K562 (cell line): Measurements from ENCODE around the gene DLL4. TPM values are rescaled to one million over a fixed set of nuclear protein-coding genes. Genes with fewer than 3 reads are reported as not detected.

Experiments
- CEBPZ ChIP-seq: fragments of 150-350 bp; IDR thresholded peaks from 2 replicates; pipeline ENCODE4 v1.6.1; 2014; ENCODE audit warnings: low read depth, mild to moderate bottlenecking, low read length, borderline replicate concordance
- CREM ChIP-seq: IDR thresholded peaks from 2 replicates; pipeline ENCODE4 v1.6.1; 2014; ENCODE audit warnings: antibody characterized with exemption, low read depth
- GABPB1 ChIP-seq: sonication (generic); formaldehyde crosslinking; IDR thresholded peaks from 2 replicates; pipeline ENCODE4 v1.8.0; 2022; ENCODE audit warnings: mild to moderate bottlenecking, missing genetic modification reagents
- GATA2 ChIP-seq: sonication (generic); formaldehyde crosslinking; IDR thresholded peaks from 2 replicates; pipeline ENCODE4 v1.4.0; 2020; ENCODE audit warnings: mild to moderate bottlenecking, missing genetic modification reagents
- GMEB1 ChIP-seq: fragments of 250-450 bp; sonication (Bioruptor Pico); IDR thresholded peaks from 2 replicates; pipeline ENCODE4 v1.4.0; 2020; ENCODE audit warnings: mild to moderate bottlenecking
- KAT2B ChIP-seq: IDR thresholded peaks from one replicate; pipeline ENCODE4 v1.6.1; 2012; ENCODE audit warnings: low read depth, mild to moderate bottlenecking, control low read depth, inconsistent platforms, low read length, moderate library complexity
- L3MBTL2 ChIP-seq: fragments of 450-650 bp; IDR thresholded peaks from 2 replicates; pipeline ENCODE4 v1.6.1; 2016; ENCODE audit warnings: mild to moderate bottlenecking, moderate library complexity
- LEF1 ChIP-seq: fragments of 450-650 bp; IDR thresholded peaks from 2 replicates; pipeline ENCODE4 v1.6.1; 2016; ENCODE audit warnings: mild to moderate bottlenecking
- NRF1 ChIP-seq, 2 experiments: fragments of 450-650 bp; IDR thresholded peaks in 1 of 2; conservative IDR thresholded peaks in 1 of 2; 2 replicates each; pipeline ENCODE4 v1.6.1; 2014; ENCODE audit warnings: mild to moderate bottlenecking in 2 of 2
- PHF8 ChIP-seq: fragments of 200-600 bp; sonication (generic); IDR thresholded peaks from 2 replicates; pipeline ENCODE4 v1.6.1; 2012; ENCODE audit warnings: mixed run types, mild to moderate bottlenecking, inconsistent platforms, low read length, moderate library complexity, borderline replicate concordance
- POLR2A ChIP-seq: fragments of 450-650 bp; conservative IDR thresholded peaks from 2 replicates; pipeline ENCODE4 v1.6.1; 2016
- RBM17 ChIP-seq: fragments of 200-400 bp; formaldehyde crosslinking; IDR thresholded peaks from 2 replicates; pipeline ENCODE4 v1.6.1; 2017; ENCODE audit warnings: low read depth, mild to moderate bottlenecking, low read length, borderline replicate concordance
- RBM22 ChIP-seq: fragments of 200-400 bp; formaldehyde crosslinking; IDR thresholded peaks from 2 replicates; pipeline ENCODE4 v1.6.1; 2018; ENCODE audit warnings: low read length, low read depth; ENCODE audit not compliant: poor library complexity, severe bottlenecking
- RFX7 ChIP-seq: fragments of 250-450 bp; sonication (Bioruptor Pico); IDR thresholded peaks from 2 replicates; pipeline ENCODE4 v1.5.1; 2021; ENCODE audit warnings: mild to moderate bottlenecking
- SMAD4 ChIP-seq: fragments of 250-450 bp; sonication (Bioruptor Pico); conservative IDR thresholded peaks from 2 replicates; pipeline ENCODE4 v1.8.0; 2021; ENCODE audit warnings: inconsistent platforms, mild to moderate bottlenecking, moderate library complexity
- TBP ChIP-seq: optimal IDR thresholded peaks from 2 replicates; pipeline ENCODE3; 2011; ENCODE audit warnings: low read depth, low read length, improper control_type of control experiment
- polyA plus RNA-seq, 8 experiments: library from polyadenylated mRNA; depleted of rRNA in 4 of 8; stranded (reverse) in 5 of 8; unstranded in 3 of 8; fragments of >200 nt; fragmentation: Nextera tagmentation in 2 of 8; fragmentation: Illumina TruSeq in 1 of 8; extraction: Ambion mirVana in 2 of 8; extraction: Trizol in 1 of 8; gene quantifications; 2 replicates each; pipeline versions ENCODE4 v1.2.1 to v1.2.3, GENCODE V29; 2011 to 2014; ENCODE audit warnings: inconsistent platforms in 1 of 8, missing spikeins in 1 of 8
- total RNA-seq, 7 experiments: library from RNA; depleted of rRNA in 6 of 7; stranded (reverse); fragments of >200 nt in 6 of 7; fragmentation: Illumina TruSeq in 2 of 7; extraction: Trizol in 2 of 7; gene quantifications; 2 replicates each; pipeline versions ENCODE4 v1.2.1 to v1.2.3, GENCODE V29; 2011 to 2021; ENCODE audit warnings: low replicate concordance in 1 of 7
- TF ChIP-seq, protein P1 (sequence below): fragments of 450-650 bp; IDR thresholded peaks from 2 replicates; pipeline ENCODE4 v1.6.1; 2016; ENCODE audit warnings: borderline replicate concordance

The DLL4 gene
- total and polyA plus RNA-seq, 9 of the 15 experiments (the other 6 are each of a cell fraction or from before 2014, with no cell fraction given): 0.04 to 1.1 (median 0.41) TPM; not detected in 1

DNA sequence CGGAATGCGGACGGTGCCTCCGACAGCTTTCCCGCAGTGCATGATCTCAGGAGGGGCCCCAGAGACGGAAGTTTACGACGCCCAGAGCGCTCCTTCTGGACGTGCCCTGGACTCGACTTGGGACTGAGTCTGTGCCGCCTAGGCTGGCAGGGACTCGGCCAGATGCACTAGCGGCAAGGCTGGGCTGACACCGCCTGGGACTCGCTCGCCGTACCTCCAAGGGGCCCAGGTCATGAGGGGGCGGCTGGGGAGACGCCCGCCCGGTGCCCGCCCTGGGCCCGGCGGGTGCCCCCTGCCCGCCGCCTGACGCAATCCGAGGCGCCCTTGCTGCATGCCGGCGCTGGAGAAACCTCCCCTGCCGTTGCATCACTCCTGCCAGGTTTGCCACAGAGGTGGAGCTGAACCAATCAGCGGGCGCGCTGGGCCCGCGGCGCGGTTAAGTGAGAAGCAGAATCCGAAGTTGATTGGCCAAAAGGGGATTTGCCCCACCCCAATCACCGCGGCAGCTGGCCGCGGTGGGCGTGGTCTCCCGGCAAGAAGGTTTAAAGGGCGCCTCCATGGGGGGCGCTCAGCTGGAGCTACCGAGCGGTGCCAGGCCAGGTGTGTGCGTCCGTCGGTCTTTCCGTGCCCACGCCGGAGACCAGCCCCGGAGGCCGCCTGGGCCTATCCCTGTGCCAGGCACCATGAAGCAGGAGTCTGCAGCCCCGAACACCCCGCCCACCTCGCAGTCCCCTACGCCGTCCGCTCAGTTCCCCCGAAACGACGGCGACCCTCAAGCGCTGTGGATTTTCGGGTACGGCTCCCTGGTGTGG, 24.0 kb downstream of the DLL4 start, which contains the start of gene CHAC1 (continued):
- no peak for TF ChIP-seq LEF1
- no peak for TF ChIP-seq GABPB1 (CRISPR knock-in tag)
- no peak for TF ChIP-seq CEBPZ
- TF ChIP-seq CREM: peak; percentile 12; the same call in 1 of the 2 replicates
- TF ChIP-seq L3MBTL2: peak; percentile 72; the same call in 1 of the 2 replicates
- TF ChIP-seq SMAD4 (CRISPR knock-in tag): peak; percentile 71
- no peak for TF ChIP-seq RBM17
- TF ChIP-seq NRF1 (conservative IDR thresholded peaks at IDR 0.05 in 1 of 2, IDR thresholded peaks at IDR 0.05 in 1 of 2): peak; percentile 26 to 36; a peak in 2 of 4 replicates
- peak; percentile 95 for TF ChIP-seq RBM22
- TF ChIP-seq PHF8: peak; percentile 65; the same call in 1 of the 2 replicates
- TF ChIP-seq GATA2 (CRISPR knock-in tag): no peak
- no peak for TF ChIP-seq KAT2B
- no peak for TF ChIP-seq RFX7 (CRISPR knock-in tag)
- TF ChIP-seq, protein P1, sequence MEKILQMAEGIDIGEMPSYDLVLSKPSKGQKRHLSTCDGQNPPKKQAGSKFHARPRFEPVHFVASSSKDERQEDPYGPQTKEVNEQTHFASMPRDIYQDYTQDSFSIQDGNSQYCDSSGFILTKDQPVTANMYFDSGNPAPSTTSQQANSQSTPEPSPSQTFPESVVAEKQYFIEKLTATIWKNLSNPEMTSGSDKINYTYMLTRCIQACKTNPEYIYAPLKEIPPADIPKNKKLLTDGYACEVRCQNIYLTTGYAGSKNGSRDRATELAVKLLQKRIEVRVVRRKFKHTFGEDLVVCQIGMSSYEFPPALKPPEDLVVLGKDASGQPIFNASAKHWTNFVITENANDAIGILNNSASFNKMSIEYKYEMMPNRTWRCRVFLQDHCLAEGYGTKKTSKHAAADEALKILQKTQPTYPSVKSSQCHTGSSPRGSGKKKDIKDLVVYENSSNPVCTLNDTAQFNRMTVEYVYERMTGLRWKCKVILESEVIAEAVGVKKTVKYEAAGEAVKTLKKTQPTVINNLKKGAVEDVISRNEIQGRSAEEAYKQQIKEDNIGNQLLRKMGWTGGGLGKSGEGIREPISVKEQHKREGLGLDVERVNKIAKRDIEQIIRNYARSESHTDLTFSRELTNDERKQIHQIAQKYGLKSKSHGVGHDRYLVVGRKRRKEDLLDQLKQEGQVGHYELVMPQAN: peak; percentile 61; the same call in 1 of the 2 replicates
- peak; percentile 67; the same call in 1 of the 2 replicates for TF ChIP-seq POLR2A
- TF ChIP-seq GMEB1 (CRISPR knock-in tag): no peak
- TF ChIP-seq TBP: peak; percentile 83
